B cell (primary cell): Measurements from ENCODE around the gene VAPB. TPM values are rescaled to one million over a fixed set of nuclear protein-coding genes. Genes with fewer than 3 reads are reported as not detected.

Experiments used
- ATAC-seq: fragments of 200-7000 bp; cut with Tn5 transposase; one replicate; pipeline ENCODE4 v1.10.0; 2021; ENCODE audit warnings: low read depth, mild to moderate bottlenecking, moderate number of reproducible peaks, moderate library complexity
- CTCF ChIA-PET: fragments of 350-600 bp; sonication (Branson Sonifier 250); formaldehyde crosslinking; loops from one replicate; lab custom pipeline; 2021; ENCODE audit warnings: antibody characterized with exemption, inconsistent platforms; lab: Charles Lee
- POLR2A ChIA-PET: fragments of 350-600 bp; sonication (Branson Sonifier 250); formaldehyde crosslinking; loops from one replicate; lab custom pipeline; 2021; ENCODE audit warnings: antibody characterized with exemption; lab: Charles Lee
- DNase-seq: peaks from one replicate; pipeline ENCODE4 v3.0.0; 2013
- H2AFZ ChIP-seq: 2 replicates; pipeline ENCODE4 v1.6.1; 2012; ENCODE audit warnings: mild to moderate bottlenecking, low read depth, low read length; ENCODE audit not compliant: insufficient read depth, poor library complexity, severe bottlenecking
- H3K27ac ChIP-seq, 2 donors: 1 replicate in 1 of 2; 2 replicates in 1 of 2; pipeline ENCODE4 v1.5.1; 2012 to 2013; ENCODE audit warnings: low read length in 2 of 2, mild to moderate bottlenecking in 2 of 2, moderate library complexity in 1 of 2
- H3K27me3 ChIP-seq, 4 experiments: fragments of 200-600 bp in 1 of 4; sonication (generic) in 1 of 4; replicated peaks in 1 of 4; 1 replicate in 2 of 4; 2 replicates in 2 of 4; pipeline versions ENCODE4 v1.6.1 to v1.7.0; 2013 to 2016; ENCODE audit warnings: low read length in 3 of 4, mild to moderate bottlenecking in 2 of 4, mixed read lengths in 1 of 4, moderate library complexity in 1 of 4; ENCODE audit not compliant: insufficient read depth in 4 of 4, control insufficient read depth in 3 of 4; ENCODE audit errors: control extremely low read depth in 1 of 4
- H3K36me3 ChIP-seq, 2 experiments: replicated peaks in 1 of 2; 1 replicate in 1 of 2; 2 replicates in 1 of 2; pipeline versions ENCODE4 v1.6.1 to v1.7.1; 2013; ENCODE audit warnings: low read length in 1 of 2; ENCODE audit not compliant: insufficient read depth in 2 of 2, control insufficient read depth in 1 of 2; ENCODE audit errors: control extremely low read depth in 1 of 2, extremely low read depth in 1 of 2
- H3K4me1 ChIP-seq, 2 donors: fragments of 200-600 bp in 1 of 2; sonication (generic) in 1 of 2; 1 replicate in 1 of 2; 2 replicates in 1 of 2; pipeline versions ENCODE4 v1.5.1 to v1.6.1; 2013 to 2017; ENCODE audit warnings: low read length in 2 of 2; ENCODE audit not compliant: control insufficient read depth in 2 of 2, insufficient read depth in 2 of 2
- H3K4me2 ChIP-seq: replicated peaks from 2 replicates; pipeline ENCODE3; 2012; ENCODE audit warnings: mild to moderate bottlenecking, low read depth, low read length; ENCODE audit not compliant: poor library complexity, severe bottlenecking
- H3K4me3 ChIP-seq, 5 experiments: fragments of 200-600 bp in 1 of 5; sonication (generic) in 1 of 5; 1 replicate in 3 of 5; 2 replicates in 2 of 5; pipeline versions ENCODE4 v1.5.1 to v1.7.0; 2011 to 2016; ENCODE audit warnings: low read length in 4 of 5, mild to moderate bottlenecking in 4 of 5, low read depth in 2 of 5, control low read depth in 1 of 5, moderate library complexity in 1 of 5; ENCODE audit not compliant: insufficient read depth in 1 of 5; ENCODE audit errors: control extremely low read depth in 1 of 5, extremely low read depth in 1 of 5
- H3K79me2 ChIP-seq: fragments of 200-600 bp; sonication (generic); one replicate; pipeline ENCODE4 v1.6.0; 2016; ENCODE audit warnings: low read length; ENCODE audit not compliant: control insufficient read depth, insufficient read depth
- H3K9ac ChIP-seq: fragments of 200-600 bp; sonication (generic); 2 replicates; pipeline ENCODE4 v1.6.1; 2017; ENCODE audit warnings: mild to moderate bottlenecking, low read length, moderate library complexity
- H3K9me3 ChIP-seq, 3 donors: one replicate each; pipeline versions ENCODE4 v1.6.1 to v1.7.1; 2013; ENCODE audit warnings: low read length in 2 of 3; ENCODE audit not compliant: control insufficient read depth in 2 of 3, insufficient read depth in 1 of 3; ENCODE audit errors: control extremely low read depth in 1 of 3
- H4K20me1 ChIP-seq: 2 replicates; pipeline ENCODE4 v1.6.0; 2012; ENCODE audit warnings: mild to moderate bottlenecking, low read length; ENCODE audit not compliant: insufficient read depth, control insufficient read depth, poor library complexity, severe bottlenecking
- H3K27ac Mint-ChIP-seq: one replicate; pipeline ENCODE4 v1.8.0; 2021; ENCODE audit warnings: mixed read lengths
- H3K27me3 Mint-ChIP-seq: one replicate; pipeline ENCODE4 v1.8.0; 2021; ENCODE audit warnings: mixed read lengths
- H3K4me1 Mint-ChIP-seq: one replicate; pipeline ENCODE4 v1.8.0; 2021; ENCODE audit warnings: mixed read lengths
- H3K4me3 Mint-ChIP-seq: one replicate; pipeline ENCODE4 v1.8.0; 2021; ENCODE audit warnings: mixed read lengths
- H3K9me3 Mint-ChIP-seq: one replicate; pipeline ENCODE4 v1.8.0; 2022; ENCODE audit warnings: mixed read lengths; ENCODE audit not compliant: insufficient read depth
- EZH2 ChIP-seq: IDR thresholded peaks from 2 replicates; pipeline ENCODE4 v1.6.1; 2012; ENCODE audit warnings: borderline replicate concordance, low read depth, mild to moderate bottlenecking, moderate library complexity, low read length; ENCODE audit not compliant: insufficient read depth, poor library complexity, severe bottlenecking
- WGBS: methylation state at CpG from one replicate; pipeline ENCODE4 v1.1.5; 2013; ENCODE audit warnings: missing lambda C conversion rate; ENCODE audit not compliant: insufficient coverage; 5-methylcytosine and 5-hydroxymethylcytosine counted together
- intact Hi-C: fragments of 100-400 bp; cut with micrococcal nuclease; formaldehyde crosslinking; loops from one replicate; pipeline ENCODE4 v1.10.0; 2022
- polyA plus RNA-seq: library from polyadenylated mRNA; depleted of rRNA; stranded (reverse); fragments of >200 nt; gene quantifications from 2 replicates; pipeline ENCODE4 v1.2.3, GENCODE V29; 2012
- total RNA-seq, 2 donors: library from RNA; stranded (reverse); fragments of 120-200 nt in 1 of 2; gene quantifications; 1 replicate in 1 of 2; 2 replicates in 1 of 2; pipeline versions ENCODE4 v1.2.3 to v1.2.4, GENCODE V29; 2013 to 2022
- TF ChIP-seq, protein P1 (sequence below): fragments of 200-600 bp; IDR thresholded peaks from one replicate; pipeline ENCODE4 v1.8.0; 2022; ENCODE audit warnings: antibody characterized with exemption, mild to moderate bottlenecking

VAPB gene
- total and polyA plus RNA-seq, 2 donors (not counting 1 experiment from before 2014, with no cell fraction given) = 19.5 to 26.4 TPM

DNA sequence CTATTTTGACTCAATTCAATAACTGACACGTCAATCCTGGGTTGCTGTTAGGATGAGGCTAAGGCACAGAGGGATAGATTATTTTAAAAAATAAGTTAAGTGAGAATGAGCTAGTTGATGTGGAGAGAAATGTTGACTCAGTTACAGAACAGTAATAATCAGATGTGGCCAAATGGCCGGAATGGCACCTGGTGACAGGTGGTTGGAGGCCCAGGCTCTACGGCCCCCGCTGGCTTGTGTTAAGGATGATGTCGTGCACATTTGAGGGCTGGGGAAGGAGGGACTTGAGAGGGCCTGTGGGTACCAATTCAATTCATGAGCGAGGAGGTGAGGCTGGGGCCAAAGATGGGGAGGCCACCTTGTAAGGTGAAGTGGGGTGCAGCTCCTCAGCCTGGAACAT, 94.4 kb downstream of the VAPB start:
- H3K4me1 Mint-ChIP-seq = no peaks in the 10 kb centered on the region
- Histone ChIP-seq H3K9me3 (peaks cover 5 to 25% (median 23%) of the 10 kb centered on the region in 3 donors), H3K4me2 (no peak overlapping the region), H4K20me1 (no peaks in the 10 kb centered on the region), H3K9ac (no peak overlapping the region), H2AFZ (no peak overlapping the region), H3K27ac (no peak overlapping the region), H3K4me1 (no peaks in the 10 kb centered on the region), H3K27me3 (peaks cover 0 to 11% (median under 1%) of the 10 kb centered on the region in 4 experiments), H3K36me3 (no peaks in the 10 kb centered on the region), H3K79me2 (no peaks in the 10 kb centered on the region), H3K4me3 (no peak overlapping the region)
- no peak overlapping the region for H3K4me3 Mint-ChIP-seq
- no peak overlapping the region for H3K27ac Mint-ChIP-seq
- WGBS = 88% methylated on average over 5 of the region's 6 CpGs
- TF ChIP-seq, protein P1, sequence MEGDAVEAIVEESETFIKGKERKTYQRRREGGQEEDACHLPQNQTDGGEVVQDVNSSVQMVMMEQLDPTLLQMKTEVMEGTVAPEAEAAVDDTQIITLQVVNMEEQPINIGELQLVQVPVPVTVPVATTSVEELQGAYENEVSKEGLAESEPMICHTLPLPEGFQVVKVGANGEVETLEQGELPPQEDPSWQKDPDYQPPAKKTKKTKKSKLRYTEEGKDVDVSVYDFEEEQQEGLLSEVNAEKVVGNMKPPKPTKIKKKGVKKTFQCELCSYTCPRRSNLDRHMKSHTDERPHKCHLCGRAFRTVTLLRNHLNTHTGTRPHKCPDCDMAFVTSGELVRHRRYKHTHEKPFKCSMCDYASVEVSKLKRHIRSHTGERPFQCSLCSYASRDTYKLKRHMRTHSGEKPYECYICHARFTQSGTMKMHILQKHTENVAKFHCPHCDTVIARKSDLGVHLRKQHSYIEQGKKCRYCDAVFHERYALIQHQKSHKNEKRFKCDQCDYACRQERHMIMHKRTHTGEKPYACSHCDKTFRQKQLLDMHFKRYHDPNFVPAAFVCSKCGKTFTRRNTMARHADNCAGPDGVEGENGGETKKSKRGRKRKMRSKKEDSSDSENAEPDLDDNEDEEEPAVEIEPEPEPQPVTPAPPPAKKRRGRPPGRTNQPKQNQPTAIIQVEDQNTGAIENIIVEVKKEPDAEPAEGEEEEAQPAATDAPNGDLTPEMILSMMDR = no peak
- no peak for TF ChIP-seq EZH2
- peaks cover 2% of the 10 kb centered on the region for H3K9me3 Mint-ChIP-seq
- H3K27me3 Mint-ChIP-seq = peaks cover 16% of the 10 kb centered on the region
- ChIA-PET CTCF (no interaction called here), POLR2A (no interaction called here)
- no peak for DNase-seq
- intact Hi-C loops = no loop called here
- ATAC-seq = no peak

DNA sequence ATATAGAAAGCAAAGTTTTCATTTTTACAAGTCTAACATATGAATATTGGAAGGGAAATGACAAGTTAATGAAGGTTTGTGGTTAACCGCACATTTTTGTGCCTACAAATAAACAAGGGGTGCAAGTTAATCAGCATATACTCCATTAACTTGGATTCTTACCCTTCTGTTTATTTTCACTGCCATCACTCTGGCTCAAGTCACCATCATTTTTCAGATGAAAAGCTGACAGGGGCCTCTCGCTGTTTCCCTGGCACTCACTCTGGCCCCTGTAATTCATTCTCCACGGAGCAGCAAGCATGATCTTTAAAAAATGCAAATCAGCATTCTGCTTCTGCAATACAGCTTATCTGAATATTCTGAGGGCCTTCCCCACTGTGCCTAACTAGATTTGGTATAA, 96.4 kb downstream of the VAPB start:
- no peaks in the 10 kb centered on the region for H3K4me1 ChIP-seq
- no peak overlapping the region for H3K9ac ChIP-seq
- POLR2A ChIA-PET = no interaction called here
- DNase-seq = no peak
- no peak overlapping the region for H3K4me3 ChIP-seq
- 83% methylated on average over 2 of the region's 3 CpGs for WGBS
- ATAC-seq = no peak
- intact Hi-C loops = no loop called here
- peaks cover 5 to 27% (median 23%) of the 10 kb centered on the region in 3 donors for H3K9me3 ChIP-seq
- CTCF ChIA-PET = no interaction called here
- peaks cover 0 to 11% (median under 1%) of the 10 kb centered on the region in 4 experiments for H3K27me3 ChIP-seq
- TF ChIP-seq, protein P1 = no peak
- TF ChIP-seq EZH2 = no peak
- H3K36me3 ChIP-seq = no peaks in the 10 kb centered on the region
- no peaks in the 10 kb centered on the region for H4K20me1 ChIP-seq
- H3K27me3 Mint-ChIP-seq = peaks cover 21% of the 10 kb centered on the region
- H3K27ac ChIP-seq = no peak overlapping the region
- H3K79me2 ChIP-seq = no peaks in the 10 kb centered on the region
- H2AFZ ChIP-seq = no peak overlapping the region
- no peaks in the 10 kb centered on the region for H3K4me1 Mint-ChIP-seq
- no peak overlapping the region for H3K4me2 ChIP-seq
- no peak overlapping the region for H3K27ac Mint-ChIP-seq
- no peak overlapping the region for H3K4me3 Mint-ChIP-seq
- H3K9me3 Mint-ChIP-seq = peaks cover 3% of the 10 kb centered on the region
